NCI-H2227 (cell line): ENCODE measurements around the gene ZFYVE21.

ENCODE experiments used
- DNase-seq: peaks from one replicate; lab custom pipeline; 2025; ENCODE audit not compliant: unreplicated experiment; lab: John Stamatoyannopoulos, UW

The ZFYVE21 gene

DNA sequence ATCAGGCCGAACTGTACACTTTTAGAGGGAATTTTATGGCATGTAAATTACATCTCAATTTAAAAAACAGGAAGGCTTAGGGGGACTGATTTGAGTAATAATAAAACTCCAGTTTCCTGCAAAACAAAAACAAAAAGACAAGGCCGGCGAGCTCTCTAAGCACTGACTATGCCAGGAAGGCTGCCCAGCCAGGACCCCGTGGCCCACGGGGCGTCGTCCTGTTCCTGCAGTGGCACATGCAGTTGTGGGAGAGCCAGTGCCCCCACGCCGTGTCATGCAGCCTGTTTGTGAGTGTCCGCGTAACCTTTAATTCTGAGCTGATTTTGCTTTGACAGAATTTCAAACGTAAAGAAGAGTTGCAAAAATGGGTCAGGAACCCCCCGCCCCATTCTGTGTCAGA lies 10.9 kb upstream of the ZFYVE21 start:
- DNase-seq, result no peak

DNA sequence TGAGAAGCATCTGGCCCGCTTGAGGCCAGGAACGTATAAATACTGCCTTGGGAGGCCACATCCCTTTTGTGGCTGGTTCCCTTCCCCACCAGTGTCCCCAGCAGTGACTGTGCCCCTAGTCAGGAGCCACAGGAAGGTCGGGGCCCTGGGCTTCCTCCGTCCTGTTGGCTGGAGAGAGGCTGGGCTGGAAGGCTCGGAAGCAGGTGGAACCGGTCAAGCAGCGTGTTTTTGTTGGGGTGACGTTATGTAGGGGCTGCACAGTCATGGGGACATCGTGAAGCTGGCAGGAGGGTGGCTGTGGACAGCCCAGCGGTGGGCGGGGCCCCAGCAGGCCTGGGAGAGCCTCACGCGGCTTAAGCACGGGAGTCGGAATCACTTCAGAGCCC lies 10.5 kb upstream of the ZFYVE21 start:
- DNase-seq, result no peak

DNA sequence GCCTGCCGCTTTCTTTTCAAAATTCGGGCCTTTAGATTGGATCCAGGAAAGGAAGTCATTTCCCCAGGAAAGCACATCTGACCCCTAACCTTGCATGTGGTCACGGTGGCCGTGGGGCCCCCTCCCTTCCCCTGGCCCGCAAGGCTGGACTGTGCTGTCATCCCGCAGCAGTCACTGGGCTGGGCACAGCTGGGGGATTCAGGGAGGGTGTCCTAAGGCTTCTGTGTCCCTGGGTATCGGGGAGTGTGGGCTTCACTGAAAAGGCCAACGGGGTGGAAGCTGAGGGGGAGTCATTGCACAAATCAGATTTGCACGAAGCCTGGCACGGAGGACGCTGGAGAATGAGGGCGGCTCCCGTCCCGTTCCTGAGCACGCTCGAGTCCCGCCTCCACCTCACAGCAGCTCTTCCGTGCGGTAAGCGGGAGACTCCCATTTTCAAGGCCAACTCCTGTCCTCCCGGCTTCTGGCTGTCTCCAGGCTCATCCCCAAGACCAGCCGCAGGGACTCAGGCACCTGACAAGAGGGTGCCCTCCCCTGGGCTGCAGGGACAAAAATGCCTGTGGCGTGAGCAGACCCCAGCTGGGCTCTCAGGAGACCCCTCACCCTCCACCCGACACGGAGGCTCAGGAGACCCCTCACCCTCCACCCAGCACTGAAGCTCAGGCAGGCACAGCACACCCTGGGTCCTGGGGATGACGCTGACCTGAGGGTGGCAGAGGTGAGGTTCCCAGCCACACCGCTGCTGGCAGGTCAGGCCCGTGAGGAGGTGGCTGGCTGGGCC lies 9.9 kb upstream of the ZFYVE21 start:
- DNase-seq, result no peak

DNA sequence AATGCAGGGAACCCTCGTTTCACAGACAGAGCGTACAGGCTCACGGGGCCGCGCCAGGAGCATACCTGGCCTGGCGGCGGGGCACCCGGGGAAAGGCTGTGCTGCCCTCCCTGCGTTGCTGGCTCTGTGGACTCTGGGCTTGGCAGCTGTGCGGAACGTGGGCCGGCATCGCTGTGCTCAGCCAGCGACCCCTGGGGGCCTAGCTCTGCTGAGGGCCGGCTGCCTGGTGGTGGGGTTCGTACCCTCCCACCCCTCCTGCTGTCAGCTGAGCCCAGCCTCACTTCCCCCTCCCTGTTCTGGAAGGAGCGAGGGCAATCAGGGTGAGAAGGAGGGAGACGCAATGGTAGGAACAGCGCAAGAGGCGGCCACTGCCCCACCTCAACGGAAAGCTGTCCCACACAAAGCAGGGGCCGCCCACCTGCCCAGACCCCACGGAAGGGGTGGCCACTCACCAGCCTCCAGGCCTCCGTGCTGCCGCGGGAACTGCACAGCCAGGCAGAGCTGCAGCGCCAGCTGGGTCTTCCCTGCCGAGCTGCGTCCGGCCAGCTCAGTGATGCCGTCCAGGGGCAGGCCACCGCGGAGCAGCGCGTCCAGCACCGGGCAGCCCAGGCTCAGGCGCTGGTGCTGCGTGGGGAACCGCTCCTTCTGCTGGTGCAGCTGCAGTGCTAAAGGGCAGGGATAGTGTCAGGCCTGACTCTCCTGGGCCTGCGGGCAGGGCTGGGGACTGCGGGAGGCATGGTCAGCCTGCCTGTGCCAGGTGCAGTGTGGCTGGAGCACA lies 8.9 kb upstream of the ZFYVE21 start:
- no peak for DNase-seq

- no peak for DNase-seq
These were observed 8.0 kb upstream of the ZFYVE21 start for GRCh38 chr14:103707329-103708263.

- DNase-seq, result no peak
These were observed 6.8 kb upstream of the ZFYVE21 start for GRCh38 chr14:103708750-103709187.

- no peak for DNase-seq
These were observed 5.8 kb upstream of the ZFYVE21 start for GRCh38 chr14:103709814-103710213.

GRCh38 chr14:103710771-103711377 lies 4.7 kb upstream of the ZFYVE21 start:
- DNase-seq, result no peak

- no peak for DNase-seq
These were observed 3.8 kb upstream of the ZFYVE21 start for GRCh38 chr14:103711516-103712431.

DNA sequence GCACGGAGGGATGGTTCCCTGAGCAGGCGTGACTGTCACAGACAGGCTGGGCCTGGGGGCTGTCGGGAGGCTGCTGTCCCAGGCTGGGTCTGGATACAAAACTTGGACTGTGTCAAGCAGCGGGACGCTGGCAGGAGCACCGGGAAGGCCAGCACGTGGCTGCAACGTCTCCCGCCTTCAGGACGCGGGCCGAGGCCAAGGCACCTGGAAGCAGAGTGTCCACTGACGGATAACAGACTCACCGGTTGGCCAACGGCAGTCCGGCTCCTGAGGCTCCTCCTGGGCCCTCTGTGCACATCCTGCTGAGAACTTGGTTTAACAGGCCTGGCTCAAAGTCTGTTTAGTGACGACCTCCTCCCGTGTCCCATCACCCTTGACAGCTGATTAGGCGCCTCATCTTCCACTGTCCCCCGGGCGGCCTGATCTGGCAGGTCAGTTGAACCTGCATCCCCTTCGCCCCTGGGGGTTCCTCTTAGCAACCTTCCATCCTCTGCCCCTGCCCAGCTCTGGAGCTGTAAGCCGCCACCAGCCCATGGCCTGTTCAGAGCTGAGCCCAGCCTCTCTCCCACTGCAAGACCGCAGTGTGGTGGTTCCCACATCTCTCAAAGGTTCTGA lies 2.9 kb upstream of the ZFYVE21 start:
- no peak for DNase-seq

DNA sequence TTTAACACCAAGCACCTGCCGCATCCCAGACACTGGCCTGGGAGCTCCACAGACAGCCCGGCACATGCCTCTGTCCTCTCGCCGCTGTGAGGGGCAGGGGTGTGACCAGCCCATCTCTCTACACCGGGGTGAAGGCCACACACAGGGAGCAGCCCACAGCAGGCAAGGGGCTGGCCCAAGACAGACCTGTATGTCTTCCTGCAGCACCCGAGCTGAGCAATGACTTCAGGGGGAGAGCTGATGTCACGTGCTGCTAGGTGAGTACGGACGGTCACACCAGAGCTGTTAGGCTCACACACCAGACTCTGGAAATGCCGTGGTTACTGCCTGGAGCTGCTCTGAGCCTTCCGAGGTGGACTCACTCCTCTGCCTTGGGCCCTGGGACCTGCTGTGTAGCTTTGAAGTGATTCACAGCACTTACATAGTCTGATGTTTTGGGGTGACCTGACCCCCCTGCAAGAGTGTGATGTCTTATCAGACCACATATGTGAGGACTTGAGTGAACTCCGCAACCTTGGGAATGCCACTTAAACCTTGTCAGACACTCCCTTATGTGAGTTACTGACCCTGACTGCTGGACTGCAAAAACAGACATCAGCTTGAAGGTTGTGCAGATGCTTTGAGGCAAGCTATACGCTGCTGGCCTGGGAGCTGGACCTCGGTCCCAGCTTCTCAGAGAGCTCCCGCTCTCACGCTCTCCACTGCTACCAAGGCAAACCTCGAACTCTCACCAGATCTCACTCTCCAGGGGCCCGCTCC lies 2.1 kb upstream of the ZFYVE21 start:
- DNase-seq, result no peak

DNA sequence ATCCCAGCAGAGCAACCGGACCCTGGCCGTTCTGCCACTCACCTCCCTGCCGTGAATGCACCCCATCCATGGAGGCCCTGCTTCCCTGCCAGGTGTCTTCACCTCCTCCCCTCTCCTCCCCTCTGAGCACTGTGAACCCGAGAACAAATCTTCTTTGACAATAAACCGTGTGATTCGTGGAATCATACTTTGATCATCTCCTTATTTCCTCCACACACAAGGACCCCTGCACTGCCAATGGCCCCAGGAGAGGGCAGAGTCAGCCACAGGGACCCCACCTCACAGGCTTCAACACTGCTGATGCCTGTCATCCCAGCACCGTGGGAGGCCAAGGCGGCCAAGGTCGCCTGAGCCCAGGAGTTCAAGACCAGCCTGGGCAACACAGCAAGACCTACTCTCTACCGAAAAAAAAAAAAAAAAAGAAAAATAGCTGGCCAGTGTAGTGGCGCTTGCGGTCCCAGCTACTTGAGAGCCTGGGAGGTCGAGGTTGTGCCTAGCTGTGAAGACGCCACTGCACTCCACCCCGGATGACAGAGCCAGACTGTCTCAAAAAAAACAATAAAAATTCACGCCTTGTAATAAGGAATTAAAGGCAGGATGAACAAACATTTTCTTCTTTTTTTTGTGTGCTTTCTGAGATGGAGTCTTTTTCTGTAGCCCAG lies 1.4 kb upstream of the ZFYVE21 start:
- DNase-seq, result no peak

GRCh38 chr14:103716091-103716801 lies 636 bp downstream of the ZFYVE21 start:
- peak; percentile 34 for DNase-seq

GRCh38 chr14:103716899-103717411 lies 1.3 kb downstream of the ZFYVE21 start:
- no peak for DNase-seq

GRCh38 chr14:103718572-103718971 lies 3.0 kb downstream of the ZFYVE21 start:
- DNase-seq, result no peak

- DNase-seq, result no peak
These were observed 4.1 kb downstream of the ZFYVE21 start for GRCh38 chr14:103719751-103720150.
